HG02981 (cell line): ENCODE results near the gene MACROD2.
A peak's percentile ranks its signal among the peaks of the same experiment; 100 is the strongest.

Source experiments
- ATAC-seq: cut with Tn5 transposase; IDR thresholded peaks from one replicate; pipeline ENCODE4 v1.9.1; 2021; ENCODE audit warnings: mild to moderate bottlenecking, moderate library complexity; ENCODE audit not compliant: unreplicated experiment

MACROD2 gene

GRCh38 chr20:15890407-15890982 lies 1895.2 kb downstream of the MACROD2 start:
- ATAC-seq, result no peak

GRCh38 chr20:15895126-15895525 lies 1899.8 kb downstream of the MACROD2 start:
- ATAC-seq, result no peak

DNA sequence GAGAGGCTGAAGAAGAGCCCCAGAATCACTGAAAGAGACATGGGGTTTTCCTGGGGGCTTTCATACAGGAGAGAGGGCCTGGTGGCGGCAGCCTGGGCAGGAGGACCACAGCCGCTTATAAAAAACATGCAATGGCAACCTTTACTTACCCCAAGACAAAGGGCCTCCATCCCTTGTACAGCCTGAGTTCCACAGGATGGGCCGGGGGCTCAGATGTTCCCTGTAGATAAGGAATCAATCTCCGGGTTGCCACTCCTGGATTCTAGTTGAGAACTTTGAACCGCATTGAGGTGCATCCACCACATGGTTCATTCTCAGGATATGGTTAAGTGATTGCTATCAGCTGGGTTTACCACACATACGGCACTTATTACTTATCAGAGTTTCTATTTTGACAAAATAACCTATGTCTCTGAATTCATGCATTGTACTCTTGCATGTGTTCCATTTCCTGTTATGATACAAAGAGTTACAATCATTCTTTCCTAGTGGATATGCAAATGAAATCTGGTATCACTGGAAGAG lies 1900.3 kb downstream of the MACROD2 start:
- peak; percentile 88 for ATAC-seq

- ATAC-seq, result no peak
These were observed 1904.7 kb downstream of the MACROD2 start for GRCh38 chr20:15899967-15900366.

DNA sequence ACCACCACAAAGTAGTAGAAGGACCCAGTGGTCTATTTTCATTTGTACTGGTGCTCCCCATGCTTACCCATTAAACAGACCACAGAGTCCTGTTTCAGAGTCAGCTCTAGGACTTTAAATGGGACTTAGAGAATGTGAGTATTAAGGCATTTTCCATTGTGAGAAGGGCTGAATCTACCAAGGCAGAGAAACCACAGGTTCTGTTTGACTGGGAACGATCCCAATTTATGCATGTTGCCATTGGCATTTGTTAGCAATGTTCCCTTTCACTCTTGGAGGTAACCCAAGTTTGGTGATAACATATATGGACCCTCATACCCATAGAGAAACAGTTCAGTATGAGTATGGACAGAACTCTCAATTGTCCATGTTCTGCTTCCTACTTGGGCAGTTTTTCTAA lies 1905.1 kb downstream of the MACROD2 start:
- no peak for ATAC-seq

- no peak for ATAC-seq
These were observed 1907.2 kb downstream of the MACROD2 start for GRCh38 chr20:15902493-15902892.

GRCh38 chr20:15905661-15906060 lies 1910.3 kb downstream of the MACROD2 start:
- no peak for ATAC-seq

DNA sequence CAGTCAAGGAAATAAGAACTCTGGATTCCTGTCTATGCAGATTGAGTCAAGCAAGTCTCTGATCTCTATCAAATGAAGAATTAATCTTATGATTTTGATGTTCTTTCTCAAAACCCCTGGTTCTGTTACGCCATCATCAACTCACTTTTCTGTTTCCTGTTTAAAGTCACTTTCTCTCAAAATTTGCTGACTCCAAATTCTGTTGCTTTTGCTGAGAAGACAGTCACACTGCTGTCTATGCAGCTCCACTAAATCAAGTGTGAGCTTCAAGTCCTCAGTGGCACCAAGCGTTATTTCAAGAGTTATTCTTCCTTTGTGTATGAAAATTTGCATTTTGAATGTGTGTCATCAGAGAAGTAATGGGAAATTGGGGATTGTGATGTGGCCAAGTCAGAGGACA lies 1914.7 kb downstream of the MACROD2 start:
- ATAC-seq, result no peak

DNA sequence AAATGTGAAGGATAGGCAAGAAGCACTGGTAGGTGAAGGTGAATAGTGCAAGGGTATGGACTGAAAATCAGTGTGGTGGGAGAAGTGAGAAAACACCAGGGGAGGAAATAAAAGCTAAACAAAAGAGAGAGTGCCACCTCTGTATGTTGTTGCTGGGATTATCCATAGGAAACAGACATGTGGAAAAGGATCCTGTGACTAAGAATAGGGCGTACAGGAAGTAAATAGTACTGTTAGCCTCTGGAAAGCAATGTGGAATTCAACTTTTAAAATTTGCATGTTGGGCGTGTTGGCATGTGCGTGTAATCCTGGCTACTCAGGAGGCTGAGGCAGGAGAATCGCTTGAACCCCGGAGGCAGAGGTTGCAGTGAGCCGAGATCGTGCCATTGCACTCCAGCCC lies 1916.3 kb downstream of the MACROD2 start:
- no peak for ATAC-seq

DNA sequence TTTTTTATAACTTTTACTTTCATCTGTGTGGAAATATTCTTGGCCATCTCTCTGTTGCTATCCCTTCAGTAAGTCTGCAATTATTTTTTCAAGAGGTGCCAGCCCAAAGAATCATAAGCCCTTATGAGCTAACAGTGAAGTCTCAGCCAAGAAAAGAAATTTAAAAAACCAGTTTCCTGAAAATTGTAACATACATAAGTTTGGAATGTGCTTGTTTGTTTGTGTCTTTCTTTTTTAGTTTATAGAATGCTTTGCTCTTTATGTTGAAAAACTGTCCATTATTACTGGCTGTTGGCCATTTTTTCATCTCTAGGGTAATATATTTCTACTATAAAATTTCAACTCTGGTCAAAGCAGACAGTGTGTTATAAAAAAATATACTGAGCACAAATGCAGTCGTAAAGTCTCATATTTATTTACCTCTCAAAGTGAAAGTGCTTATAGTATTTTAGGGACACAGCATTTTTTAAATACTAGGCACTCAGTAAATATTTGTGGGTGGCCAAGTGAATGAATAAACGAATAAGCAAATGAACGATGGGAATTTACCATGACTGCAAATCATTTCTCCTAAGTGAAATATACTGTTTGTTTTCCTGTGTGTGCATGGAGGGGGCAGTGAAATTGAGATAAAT lies 1918.2 kb downstream of the MACROD2 start:
- ATAC-seq, result no peak

DNA sequence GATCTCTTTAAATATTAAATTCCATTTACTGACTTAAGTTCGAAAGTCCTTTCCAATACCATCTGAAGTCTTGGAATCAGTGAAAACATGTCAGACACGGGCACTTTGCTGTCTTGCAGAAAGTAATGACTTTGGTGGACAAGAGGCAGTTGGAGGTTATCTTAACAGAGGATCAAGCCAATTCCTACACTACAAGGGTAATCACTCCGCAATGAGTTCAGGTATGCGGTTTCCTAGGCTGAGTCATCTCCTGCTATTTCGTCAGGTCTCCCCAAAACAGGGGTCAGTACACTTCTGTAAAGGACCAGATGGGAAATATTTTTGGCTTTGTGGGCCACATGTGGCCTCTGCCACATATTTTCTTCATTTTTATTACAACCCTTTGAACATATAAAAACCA lies 1921.3 kb downstream of the MACROD2 start:
- no peak for ATAC-seq

DNA sequence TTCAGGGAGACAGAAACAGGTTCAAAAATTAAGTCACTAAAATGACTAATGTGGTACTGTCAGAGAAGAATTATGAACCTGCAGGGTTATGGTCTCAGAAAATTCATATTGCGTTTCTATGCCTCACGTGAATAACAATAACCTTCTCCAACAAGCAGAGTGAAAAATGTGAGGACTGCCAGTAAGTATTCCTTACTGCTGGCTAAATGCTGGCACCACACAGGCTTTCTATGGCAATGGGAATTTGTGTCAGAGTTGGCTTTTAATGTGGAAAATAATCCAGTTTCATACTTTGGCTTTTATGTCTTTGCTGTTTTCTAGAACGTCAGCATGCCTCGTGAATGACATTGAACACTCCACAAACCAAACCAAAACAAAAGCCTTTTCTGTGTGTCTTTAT lies 1922.0 kb downstream of the MACROD2 start:
- ATAC-seq, result no peak

DNA sequence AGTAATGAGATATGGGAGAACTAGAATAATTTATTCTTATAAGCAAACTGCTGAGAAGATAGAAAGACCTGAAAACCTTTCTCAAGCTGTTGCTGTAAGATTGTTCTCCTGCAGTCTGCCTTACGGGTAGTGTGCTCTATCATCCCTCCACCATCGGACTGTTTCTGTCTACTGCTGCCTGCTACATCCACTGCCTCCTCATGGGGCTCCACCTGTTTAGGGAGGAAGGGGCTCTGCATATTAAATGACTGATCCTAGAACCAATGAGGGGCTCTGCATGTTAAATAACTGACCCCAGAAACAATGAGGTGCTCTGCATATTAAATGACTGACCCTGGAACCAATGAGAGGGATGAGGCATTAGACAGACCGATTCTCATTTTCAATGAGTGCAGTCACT lies 1923.3 kb downstream of the MACROD2 start:
- no peak for ATAC-seq

DNA sequence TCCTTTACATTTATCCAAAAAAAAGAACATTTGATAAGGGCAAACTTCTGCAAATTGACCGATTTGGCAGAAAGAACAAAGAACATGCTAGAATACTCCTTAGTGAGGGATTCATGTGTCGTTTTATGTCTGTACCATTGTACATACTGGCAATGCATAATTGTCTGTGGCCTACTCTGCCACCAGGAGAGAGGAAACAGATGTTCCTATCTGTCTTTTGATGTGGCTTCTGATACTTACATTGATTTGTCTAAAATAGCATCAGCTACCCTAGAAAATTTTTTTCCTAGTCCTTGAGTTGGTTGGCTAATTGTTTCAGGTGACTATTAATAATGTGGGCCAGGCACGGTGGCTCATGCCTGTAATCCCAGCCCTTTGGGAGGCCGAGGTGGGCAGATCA lies 1923.8 kb downstream of the MACROD2 start:
- no peak for ATAC-seq

- no peak for ATAC-seq
These were observed 1926.6 kb downstream of the MACROD2 start for GRCh38 chr20:15921930-15922329.

DNA sequence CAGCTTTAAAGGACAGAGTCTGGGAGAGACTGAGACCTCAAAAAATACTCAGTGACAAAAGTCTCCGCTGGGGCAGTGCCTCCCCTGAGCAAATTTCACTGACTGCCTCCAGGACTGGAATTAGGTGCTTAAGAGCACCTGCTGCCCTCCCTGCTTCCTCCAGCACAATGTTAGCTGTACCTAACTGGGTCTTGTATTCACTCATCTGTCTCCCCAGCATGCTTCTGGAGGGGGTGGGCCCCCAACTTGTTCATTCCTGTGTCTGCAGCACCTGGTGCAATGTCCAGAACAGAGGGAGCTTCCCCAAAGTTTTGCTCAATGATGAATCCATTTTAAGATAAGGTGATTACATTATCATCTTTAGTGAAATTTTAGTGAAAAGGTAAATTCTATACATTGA lies 1927.2 kb downstream of the MACROD2 start:
- no peak for ATAC-seq

- ATAC-seq, result no peak
These were observed 1927.9 kb downstream of the MACROD2 start for GRCh38 chr20:15923030-15923776.

GRCh38 chr20:15924556-15924955 lies 1929.2 kb downstream of the MACROD2 start:
- ATAC-seq, result no peak

DNA sequence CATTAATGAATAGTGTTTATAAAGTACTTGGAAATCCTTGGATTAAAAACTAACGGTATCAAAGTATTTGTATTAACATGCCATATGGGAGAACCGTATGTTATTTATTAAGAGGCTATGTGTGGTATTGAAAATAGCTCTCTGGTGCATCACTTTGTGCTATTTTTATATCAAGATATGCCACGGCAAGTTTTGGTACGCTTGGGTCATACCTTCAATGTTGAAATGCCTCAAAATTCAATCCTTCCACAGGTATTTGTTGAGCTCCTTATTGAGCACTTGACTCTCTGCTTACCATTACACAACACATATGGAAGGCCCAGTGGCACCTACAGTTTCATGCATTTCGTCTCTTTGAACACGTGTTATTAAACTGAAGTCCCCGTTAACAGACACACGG lies 1930.1 kb downstream of the MACROD2 start:
- no peak for ATAC-seq

DNA sequence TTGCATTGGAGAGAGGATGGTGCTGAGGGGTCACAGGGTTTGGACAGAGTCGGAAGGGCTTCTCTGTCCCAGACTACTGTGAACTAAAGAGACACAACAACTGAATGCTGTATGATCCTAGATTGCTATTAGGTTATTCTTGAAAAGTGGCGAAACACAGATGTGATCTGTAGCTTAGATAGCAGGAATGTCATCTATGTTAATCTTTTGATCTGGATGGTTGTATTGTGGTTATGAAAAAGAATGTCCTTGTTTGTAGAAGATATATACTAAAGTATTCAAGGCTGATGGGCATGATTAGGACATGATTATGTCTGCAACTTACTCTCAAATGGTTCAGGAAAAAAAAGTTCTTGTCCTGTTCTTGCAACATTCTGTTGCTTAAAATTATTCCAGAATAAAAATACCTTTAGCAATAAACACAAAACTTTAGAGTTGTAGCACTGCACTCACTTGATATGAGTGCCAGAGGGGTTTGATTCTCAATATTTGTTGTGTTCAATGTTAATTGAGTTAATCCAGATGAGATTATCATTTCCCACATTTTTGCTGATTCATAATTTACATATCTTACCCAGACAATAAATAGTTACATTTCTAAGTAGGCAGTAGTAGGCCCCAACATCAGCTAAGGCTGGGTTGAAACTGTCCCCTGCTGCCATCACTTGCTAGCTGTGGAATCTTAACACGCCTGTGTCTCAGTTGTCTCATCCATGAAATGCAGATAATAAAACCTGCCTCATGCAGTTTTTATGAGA lies 1932.8 kb downstream of the MACROD2 start:
- no peak for ATAC-seq

- ATAC-seq, result no peak
These were observed 1933.6 kb downstream of the MACROD2 start for GRCh38 chr20:15928946-15929345.
